Neural cell (in vitro differentiated cells): ENCODE results near the gene FGFBP3. TPM values are rescaled to one million over a fixed set of nuclear protein-coding genes. Genes with fewer than 3 reads are reported as not detected.

Experiments
- H2AFZ ChIP-seq: fragments of 200-600, 300-800 bp; sonication (generic), shearing (Covaris generic); 2 replicates; pipeline ENCODE4 v1.6.0; 2014; ENCODE audit warnings: low read depth, mild to moderate bottlenecking, antibody characterized with exemption, low read length, moderate library complexity
- H3F3A ChIP-seq: fragments of 200-600 bp; shearing (Covaris generic); 2 replicates; pipeline ENCODE4 v1.6.1; 2016; ENCODE audit warnings: mild to moderate bottlenecking, moderate library complexity, mixed read lengths, antibody characterized with exemption, low read length; ENCODE audit not compliant: insufficient read depth, poor library complexity, severe bottlenecking
- H3K27ac ChIP-seq: fragments of 200-600, 300-800 bp; sonication (generic), shearing (Covaris generic); 2 replicates; pipeline ENCODE4 v1.5.1; 2014; ENCODE audit warnings: mild to moderate bottlenecking, low read length, moderate library complexity
- H3K27me3 ChIP-seq: fragments of 300-800, 200-600 bp; sonication (generic), shearing (Covaris generic); 2 replicates; pipeline ENCODE4 v1.6.0; 2014; ENCODE audit warnings: mild to moderate bottlenecking, low read depth, low read length, moderate library complexity; ENCODE audit not compliant: insufficient read depth
- H3K36me3 ChIP-seq: fragments of 300-800, 200-600 bp; sonication (generic), shearing (Covaris generic); 2 replicates; pipeline ENCODE4 v1.5.1; 2014; ENCODE audit warnings: mild to moderate bottlenecking, antibody characterized with exemption, low read length, moderate library complexity; ENCODE audit not compliant: insufficient read depth
- H3K4me2 ChIP-seq: fragments of 300-800, 200-600 bp; sonication (generic), shearing (Covaris generic); 2 replicates; pipeline ENCODE4 v1.6.0; 2014; ENCODE audit warnings: mild to moderate bottlenecking, low read length
- H3K4me3 ChIP-seq: fragments of 300-800, 200-600 bp; sonication (generic), shearing (Covaris generic); 2 replicates; pipeline ENCODE4 v1.5.1; 2014; ENCODE audit warnings: mild to moderate bottlenecking, low read length, moderate library complexity
- H3K79me2 ChIP-seq: fragments of 200-600 bp; shearing (Covaris generic); replicated peaks from 2 replicates; pipeline ENCODE4 v1.6.0; 2014; ENCODE audit warnings: mild to moderate bottlenecking, low read length, moderate library complexity; ENCODE audit not compliant: insufficient read depth
- H3K9ac ChIP-seq: fragments of 300-800, 200-600 bp; sonication (generic), shearing (Covaris generic); 2 replicates; pipeline ENCODE4 v1.6.1; 2016; ENCODE audit warnings: mild to moderate bottlenecking, low read length, mixed read lengths
- H3K9me2 ChIP-seq: fragments of 200-600 bp; shearing (Covaris generic); 2 replicates; pipeline ENCODE4 v1.6.1; 2016; ENCODE audit warnings: mild to moderate bottlenecking, low read length, mixed read lengths; ENCODE audit not compliant: insufficient read depth
- H3K9me3 ChIP-seq: fragments of 200-600, 300-800 bp; sonication (generic), shearing (Covaris generic); 2 replicates; pipeline ENCODE4 v1.6.1; 2016; ENCODE audit warnings: mild to moderate bottlenecking, mixed run types, low read length, moderate library complexity, mixed read lengths
- H4K20me1 ChIP-seq: fragments of 200-600 bp; shearing (Covaris generic); 2 replicates; pipeline ENCODE4 v1.6.1; 2016; ENCODE audit warnings: mild to moderate bottlenecking, mixed run types; ENCODE audit not compliant: insufficient read depth
- CTCF ChIP-seq: fragments of 450-650 bp; IDR thresholded peaks from 2 replicates; pipeline ENCODE4 v1.5.1; 2014; ENCODE audit warnings: antibody characterized with exemption, mild to moderate bottlenecking, moderate library complexity; ENCODE audit not compliant: poor library complexity, severe bottlenecking
- EP300 ChIP-seq: fragments of 450-650 bp; conservative IDR thresholded peaks from 2 replicates; pipeline ENCODE4 v1.6.1; 2014; ENCODE audit warnings: antibody characterized with exemption, mild to moderate bottlenecking, moderate library complexity; ENCODE audit not compliant: poor library complexity, severe bottlenecking
- MXI1 ChIP-seq: fragments of 450-650 bp; conservative IDR thresholded peaks from 2 replicates; pipeline ENCODE4 v1.6.1; 2014; ENCODE audit warnings: antibody characterized with exemption, mild to moderate bottlenecking; ENCODE audit not compliant: poor library complexity, severe bottlenecking
- POLR2AphosphoS5 ChIP-seq: IDR thresholded peaks from 2 replicates; pipeline ENCODE4 v1.6.1; 2012
- RAD21 ChIP-seq: fragments of 450-650 bp; conservative IDR thresholded peaks from 2 replicates; pipeline ENCODE4 v1.6.1; 2014; ENCODE audit warnings: antibody characterized with exemption, mild to moderate bottlenecking, moderate library complexity
- REST ChIP-seq: IDR thresholded peaks from 2 replicates; pipeline ENCODE4 v1.6.1; 2012; ENCODE audit warnings: borderline replicate concordance
- SMC3 ChIP-seq: fragments of 450-650 bp; conservative IDR thresholded peaks from 2 replicates; pipeline ENCODE4 v1.6.1; 2014; ENCODE audit warnings: antibody characterized with exemption, mild to moderate bottlenecking, moderate library complexity; ENCODE audit not compliant: poor library complexity
- TAF1 ChIP-seq: IDR thresholded peaks from 2 replicates; pipeline ENCODE4 v1.6.1; 2012; ENCODE audit warnings: low read depth
- polyA plus RNA-seq: library from polyadenylated mRNA; depleted of rRNA; stranded (reverse); fragments of >200 nt; gene quantifications from 2 replicates; pipeline ENCODE4 v1.2.3, GENCODE V29; 2014

FGFBP3 gene
- polyA plus RNA-seq, 1 donor from 2014 or later = 39.5 TPM

- no peaks in the 10 kb centered on the region for H3K27me3 ChIP-seq
- TF ChIP-seq CTCF (no peak), MXI1 (no peak), POLR2AphosphoS5 (no peak), RAD21 (no peak), SMC3 (no peak), EP300 (no peak), REST (no peak), TAF1 (no peak)
- H3K36me3 ChIP-seq = peaks cover 15% of the 10 kb centered on the region
- no peaks in the 10 kb centered on the region for H3K9me3 ChIP-seq
- H3K79me2 ChIP-seq = no peaks in the 10 kb centered on the region
- no peaks in the 10 kb centered on the region for H3K9me2 ChIP-seq
- no peaks in the 10 kb centered on the region for H3F3A ChIP-seq
- no peak overlapping the region for H3K9ac ChIP-seq
- H3K4me3 ChIP-seq = no peak overlapping the region
- no peak overlapping the region for H2AFZ ChIP-seq
- H3K4me2 ChIP-seq = no peak overlapping the region
- no peak overlapping the region for H3K27ac ChIP-seq
- H4K20me1 ChIP-seq = no peaks in the 10 kb centered on the region
These were observed 43.7 kb downstream of the FGFBP3 start for GRCh38 chr10:91865562-91866081.

GRCh38 chr10:91864744-91865143 is 44.5 kb downstream of the FGFBP3 start:
- Histone ChIP-seq H3K9me3 (no peaks in the 10 kb centered on the region), H3F3A (no peaks in the 10 kb centered on the region), H4K20me1 (no peaks in the 10 kb centered on the region), H3K27ac (no peak overlapping the region), H3K36me3 (peaks cover 15% of the 10 kb centered on the region), H3K27me3 (no peaks in the 10 kb centered on the region), H2AFZ (no peak overlapping the region), H3K9ac (no peak overlapping the region), H3K79me2 (no peaks in the 10 kb centered on the region), H3K4me3 (no peak overlapping the region), H3K9me2 (no peaks in the 10 kb centered on the region), H3K4me2 (no peak overlapping the region)
- TF ChIP-seq MXI1 (no peak), REST (no peak), TAF1 (no peak), RAD21 (no peak), CTCF (no peak), POLR2AphosphoS5 (no peak)
